Stimulated activated CD8-positive, alpha-beta memory T cell treated with anti-CD3 and anti-CD28 coated beads, Interleukin-4, amount 100 ng/mL, for 48 hours (primary cell): ENCODE results near the gene CDC42EP5.

ENCODE experiments used
- DNase-seq: peaks from one replicate; pipeline ENCODE4 v3.0.0-alpha.2; 2020

The CDC42EP5 gene

DNA sequence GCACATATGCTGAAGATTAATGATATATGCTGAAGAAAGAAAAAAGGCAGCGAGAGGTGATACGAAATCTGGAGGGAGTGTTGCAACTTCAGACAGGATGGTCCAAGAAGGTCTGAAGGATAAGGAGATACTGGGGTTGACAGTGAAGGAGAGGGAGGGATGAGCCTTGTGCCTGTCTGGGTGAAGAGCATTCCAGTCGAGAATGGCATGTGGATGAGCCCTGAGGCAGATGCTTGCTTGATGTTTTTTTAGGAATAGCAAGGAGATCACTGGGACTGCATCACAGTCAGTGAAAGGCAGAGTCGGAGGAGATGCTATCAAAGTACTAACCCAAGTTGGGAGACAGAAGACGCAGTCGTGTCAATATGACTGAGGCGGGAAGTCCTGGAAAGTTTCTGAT lies 16.2 kb upstream of the CDC42EP5 start:
- no peak for DNase-seq

DNA sequence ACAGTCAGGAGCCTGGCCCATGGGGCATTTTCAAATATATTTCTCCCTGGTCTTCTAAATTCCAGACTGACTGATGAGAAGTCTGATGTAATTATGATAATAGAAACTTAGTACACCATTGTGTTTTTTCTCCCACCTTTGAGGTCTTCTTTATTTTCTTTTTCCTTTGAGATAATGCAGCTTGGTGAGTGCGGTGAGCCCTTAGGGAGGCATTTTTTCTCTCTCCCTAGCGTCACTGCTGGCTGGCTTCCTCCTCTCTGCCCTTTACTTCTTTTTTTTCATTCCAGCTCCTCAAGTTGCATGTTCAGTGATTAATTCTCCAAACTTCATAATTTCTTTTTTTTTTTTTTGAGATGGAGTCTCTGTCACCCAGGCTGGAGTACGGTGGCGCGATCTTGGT lies 12.8 kb upstream of the CDC42EP5 start:
- no peak for DNase-seq

DNA sequence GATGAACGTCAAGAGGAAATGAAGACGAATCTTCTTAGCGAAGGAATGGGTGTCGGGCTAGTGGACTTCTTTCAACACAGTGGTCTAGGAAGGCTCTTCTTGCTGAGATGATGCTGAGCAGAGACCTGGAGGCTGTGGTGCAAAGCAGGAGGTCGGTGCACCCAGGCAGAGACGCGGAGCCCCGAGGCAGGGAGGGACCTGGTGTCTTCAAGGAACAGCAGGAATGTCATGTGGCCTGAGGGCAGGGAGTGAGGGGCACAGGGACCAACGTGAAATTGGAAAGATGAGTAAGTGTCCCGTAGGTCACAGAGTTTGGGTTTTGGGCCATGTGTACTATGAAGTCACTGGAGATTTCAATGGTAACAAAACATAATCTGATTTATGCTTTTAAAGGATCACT lies 11.4 kb upstream of the CDC42EP5 start:
- no peak for DNase-seq

DNA sequence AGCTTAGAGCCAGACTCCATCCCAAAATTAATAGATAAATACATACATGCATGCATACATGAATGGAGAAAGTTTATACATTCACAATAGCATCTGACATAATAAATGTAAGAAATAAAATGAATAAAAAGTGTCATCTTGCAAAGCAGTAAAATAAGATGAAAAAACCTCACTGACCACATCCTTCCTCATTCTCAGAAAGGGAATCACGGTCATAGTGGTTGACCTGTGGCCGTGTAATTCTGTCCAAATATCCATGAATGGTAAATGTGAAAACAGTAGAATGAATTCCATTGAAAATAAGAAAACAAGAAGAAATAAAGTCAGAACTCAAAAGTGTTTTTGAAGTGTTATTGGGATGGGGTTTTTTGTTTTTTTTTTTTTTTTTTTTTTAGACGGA lies 9.8 kb upstream of the CDC42EP5 start:
- no peak for DNase-seq

DNA sequence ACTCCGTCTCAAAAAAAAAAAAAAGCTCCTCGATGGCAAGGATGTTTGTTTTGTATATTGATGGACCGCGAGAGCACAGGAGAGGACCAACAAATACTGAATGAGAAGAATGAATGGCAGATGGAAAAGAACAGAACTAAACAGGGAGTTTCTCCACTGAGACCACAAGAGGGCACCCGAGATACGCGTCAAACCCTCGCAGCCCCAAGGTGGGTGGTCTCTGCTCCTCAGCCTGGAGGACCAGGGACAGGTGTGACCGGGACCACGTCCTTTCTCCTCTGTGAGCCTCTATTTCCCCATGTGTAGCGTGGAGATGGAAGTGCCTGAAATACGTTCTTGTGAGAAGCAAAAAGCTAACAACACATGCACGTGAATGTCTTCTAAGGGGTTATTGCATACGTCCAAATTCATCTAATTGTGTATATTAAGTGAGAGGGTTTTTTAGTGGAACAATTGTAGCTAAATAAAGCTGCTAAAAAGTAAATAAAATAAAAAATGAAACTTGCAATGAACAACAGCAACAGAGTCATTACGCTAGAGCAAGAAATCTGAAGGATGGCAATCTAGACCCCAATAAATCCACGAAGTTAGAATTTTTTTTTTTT lies 8.3 kb upstream of the CDC42EP5 start:
- peak; percentile 59 for DNase-seq

DNA sequence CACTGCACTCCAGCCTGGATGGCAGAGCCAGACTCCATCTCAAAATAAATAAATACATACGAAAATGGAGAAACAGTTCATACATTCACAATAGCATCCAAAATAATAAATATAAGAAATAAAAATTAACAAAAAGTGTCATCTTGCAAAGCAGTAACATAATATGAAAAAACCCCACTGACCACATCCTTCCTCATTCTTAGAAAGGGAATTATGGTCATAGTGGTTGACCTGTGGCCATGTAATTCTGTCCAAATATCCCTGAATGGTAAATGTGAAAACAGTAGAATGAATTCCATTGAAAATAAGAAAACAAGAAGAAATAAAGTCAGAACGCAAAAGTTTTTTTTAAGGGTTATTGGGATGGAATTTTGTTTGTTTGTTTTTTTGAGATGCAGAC lies 7.0 kb upstream of the CDC42EP5 start:
- no peak for DNase-seq

DNA sequence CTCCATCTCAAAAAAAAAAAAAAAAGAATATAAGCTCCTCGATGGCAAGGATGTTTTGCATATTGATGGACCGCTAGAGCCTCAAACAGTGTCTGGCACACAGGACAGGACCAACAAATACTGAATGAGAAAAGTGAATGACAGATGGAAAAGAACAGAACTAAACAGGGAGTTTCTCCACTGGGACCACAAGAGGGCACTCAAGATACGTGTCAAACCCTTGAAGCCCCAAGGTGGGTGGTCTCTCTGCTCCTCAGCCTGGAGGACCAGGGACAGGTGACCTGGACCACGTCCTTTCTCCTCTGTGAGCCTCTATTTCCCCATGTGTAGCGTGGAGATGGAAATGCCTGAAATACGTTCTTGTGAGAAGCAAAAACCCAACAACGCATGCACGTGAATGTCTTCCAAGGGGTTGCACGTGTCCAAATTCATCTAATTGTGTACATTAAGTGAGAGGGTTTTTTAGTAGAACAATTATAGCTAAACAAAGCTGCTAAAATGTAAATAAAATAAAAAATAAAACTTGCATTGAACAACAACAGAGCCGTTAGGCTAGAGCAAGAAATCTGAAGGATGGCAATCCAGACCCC lies 5.7 kb upstream of the CDC42EP5 start:
- no peak for DNase-seq

DNA sequence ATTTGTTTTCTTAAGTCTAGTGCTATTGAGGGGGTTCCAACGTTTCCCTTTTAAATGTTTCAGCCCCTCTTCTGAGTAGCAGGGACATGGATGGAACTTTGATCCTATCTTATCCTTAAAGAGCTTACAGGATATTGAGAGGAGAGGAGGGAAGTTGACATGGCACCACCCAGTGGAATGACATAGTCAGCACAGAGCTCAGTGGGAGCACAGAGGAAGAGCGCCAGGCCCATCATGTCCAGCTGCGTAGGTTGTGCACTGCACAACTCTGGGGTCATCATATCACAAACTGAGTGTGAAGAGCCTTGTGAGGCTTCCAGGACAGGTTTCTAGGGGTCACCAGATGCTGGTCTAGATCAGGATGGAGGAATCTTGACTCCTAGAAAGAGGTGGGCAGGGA lies 4.6 kb upstream of the CDC42EP5 start:
- no peak for DNase-seq

DNA sequence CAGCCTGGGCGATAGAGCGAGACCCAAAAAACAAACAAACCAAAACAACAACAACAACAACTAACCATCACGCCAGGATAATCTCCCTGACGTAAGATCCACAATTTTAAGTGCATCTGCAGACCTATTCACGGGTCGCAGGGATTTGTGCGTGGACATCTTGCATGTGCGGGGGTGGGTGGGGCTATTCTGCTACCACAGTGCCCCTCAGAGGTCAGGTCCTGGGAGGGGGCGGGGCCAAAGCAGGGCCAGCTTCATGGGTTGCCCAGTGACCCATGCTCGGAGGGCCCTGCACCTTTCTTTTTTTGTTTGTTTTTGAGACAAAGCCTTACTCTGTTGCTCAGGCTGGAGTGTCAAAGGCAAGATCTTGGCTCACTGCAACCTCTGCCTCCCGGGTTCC lies 2.6 kb upstream of the CDC42EP5 start:
- no peak for DNase-seq

DNA sequence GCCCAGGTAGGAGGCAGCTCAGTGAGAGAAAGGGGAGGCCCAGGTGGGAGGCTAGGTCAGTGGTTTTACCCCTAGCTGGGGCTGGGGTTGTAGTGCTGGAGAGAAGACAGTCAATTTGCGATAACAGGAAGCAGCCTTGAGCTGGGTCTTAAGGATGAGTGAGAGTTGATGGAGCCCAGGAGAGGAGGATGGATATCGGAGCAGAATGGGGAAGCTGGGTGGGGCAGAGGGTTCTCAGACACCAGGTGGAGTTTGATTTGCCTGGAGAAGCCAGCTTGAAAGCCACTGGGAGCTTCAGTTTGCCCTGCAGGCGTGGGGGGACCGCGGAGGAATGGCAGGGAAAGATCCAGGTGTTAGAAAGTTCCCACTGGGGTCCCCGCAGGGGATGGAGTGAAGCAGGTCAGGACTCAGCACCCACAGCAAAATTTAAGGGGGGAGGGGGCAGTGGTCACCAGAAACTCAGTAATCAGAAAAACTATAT lies 836 bp upstream of the CDC42EP5 start:
- no peak for DNase-seq

DNA sequence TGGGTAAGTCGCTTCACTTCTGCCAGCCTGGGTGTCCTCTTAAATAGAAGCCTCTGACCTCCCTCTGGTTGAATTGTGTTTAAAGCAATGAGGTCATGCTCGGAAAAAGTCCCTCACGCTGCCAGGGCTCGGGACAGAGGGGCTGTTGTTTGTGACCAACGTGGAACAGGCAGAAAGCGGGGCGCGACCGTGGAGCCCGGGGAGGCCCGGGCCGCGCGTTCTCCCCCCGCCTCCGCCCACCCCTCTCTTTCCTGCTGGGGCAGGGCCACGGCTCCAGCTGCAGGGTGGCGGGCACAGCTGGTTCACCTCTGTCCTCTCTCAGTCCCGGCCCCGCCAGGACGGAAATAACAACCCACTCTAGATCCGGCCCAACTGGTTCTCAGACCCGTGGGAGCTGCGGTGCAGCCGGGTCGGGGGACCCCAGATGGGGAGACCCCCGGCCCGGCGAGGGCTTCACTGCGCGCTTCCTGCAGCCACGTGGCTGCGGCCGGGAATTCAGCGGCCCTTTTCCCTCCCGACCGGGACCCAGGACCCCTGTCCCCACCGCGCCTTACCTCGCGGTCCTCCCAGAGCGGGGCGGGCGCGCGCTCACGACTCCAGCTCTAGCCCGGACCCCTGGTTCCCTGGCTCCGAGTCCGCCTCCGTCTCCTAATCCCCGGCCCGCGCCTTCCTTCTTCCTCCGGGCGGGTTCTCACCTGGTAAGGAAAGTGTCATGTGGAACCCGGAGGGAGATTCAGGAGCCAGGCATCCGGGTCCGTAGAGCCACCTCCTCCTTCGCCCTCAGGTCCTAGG lies 1.9 kb downstream of the CDC42EP5 start:
- no peak for DNase-seq

DNA sequence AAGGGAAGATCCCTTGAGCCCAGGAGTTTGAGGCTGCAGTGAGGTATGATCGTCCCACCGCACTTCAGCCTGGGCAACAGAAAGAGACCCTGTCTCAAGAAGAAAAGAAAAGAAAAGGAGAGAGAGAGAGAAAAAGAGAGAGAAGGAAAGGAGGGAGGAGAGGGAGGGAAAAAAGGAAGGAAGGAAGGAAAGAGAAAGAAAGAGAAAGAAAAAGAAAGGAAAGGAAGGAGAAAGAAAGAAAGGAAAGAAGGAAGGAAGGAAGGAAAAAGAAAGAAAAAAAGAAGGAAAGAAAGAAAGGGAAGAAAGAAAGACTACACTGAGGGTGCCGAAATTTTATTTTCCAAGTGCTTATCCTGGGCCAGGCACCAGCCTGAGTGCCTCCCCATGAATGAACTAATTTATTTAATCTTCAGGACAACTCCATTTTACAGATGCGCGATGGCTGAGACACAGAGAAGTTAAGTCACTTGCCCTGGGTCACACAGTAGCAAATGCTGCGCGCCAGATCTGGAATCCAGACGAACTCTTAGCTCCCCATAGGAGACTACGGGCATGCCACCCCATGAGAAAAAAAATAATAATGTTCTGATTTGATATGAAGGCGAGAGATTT lies 2.7 kb downstream of the CDC42EP5 start:
- DNase-seq = no peak

DNA sequence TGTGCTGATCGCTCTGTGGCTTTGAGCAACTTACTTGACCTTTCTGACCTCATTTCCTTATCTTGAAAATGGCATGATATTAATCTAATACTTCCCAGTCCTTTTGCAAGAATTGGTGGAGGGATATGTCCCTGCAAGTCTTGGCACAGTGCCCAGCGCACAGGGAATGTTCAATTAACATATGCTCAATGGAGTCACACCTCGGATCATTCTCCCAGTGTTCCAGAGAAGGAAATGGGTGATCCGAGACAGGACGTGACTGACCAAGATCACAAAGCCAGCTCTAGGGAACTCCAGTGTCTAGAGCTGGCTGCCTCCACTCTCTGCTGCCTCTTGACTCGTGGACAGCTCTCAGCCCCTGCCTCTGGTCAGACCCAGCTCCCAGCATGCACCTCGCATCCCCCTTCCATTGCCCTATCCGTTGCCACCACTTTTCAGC lies 3.6 kb downstream of the CDC42EP5 start:
- no peak for DNase-seq

DNA sequence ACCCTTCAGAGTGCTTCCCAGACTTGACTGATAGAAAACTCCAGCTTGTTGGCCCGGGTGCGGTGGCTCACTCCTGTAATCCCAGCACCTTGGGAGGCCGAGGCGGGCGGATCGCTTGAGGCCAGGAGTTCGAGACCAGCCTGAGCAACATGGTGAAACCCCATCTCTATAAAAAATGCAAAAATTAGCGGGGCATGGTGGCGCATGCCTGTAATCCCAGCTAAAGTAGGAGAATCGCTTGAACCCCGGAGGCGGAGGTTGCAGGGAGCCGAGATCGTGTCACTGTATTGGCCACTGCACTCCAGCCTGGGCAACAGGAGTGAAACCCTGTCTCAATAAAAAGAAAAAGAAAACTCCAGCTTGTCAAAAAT lies 7.0 kb downstream of the CDC42EP5 start:
- DNase-seq = peak; percentile 11

DNA sequence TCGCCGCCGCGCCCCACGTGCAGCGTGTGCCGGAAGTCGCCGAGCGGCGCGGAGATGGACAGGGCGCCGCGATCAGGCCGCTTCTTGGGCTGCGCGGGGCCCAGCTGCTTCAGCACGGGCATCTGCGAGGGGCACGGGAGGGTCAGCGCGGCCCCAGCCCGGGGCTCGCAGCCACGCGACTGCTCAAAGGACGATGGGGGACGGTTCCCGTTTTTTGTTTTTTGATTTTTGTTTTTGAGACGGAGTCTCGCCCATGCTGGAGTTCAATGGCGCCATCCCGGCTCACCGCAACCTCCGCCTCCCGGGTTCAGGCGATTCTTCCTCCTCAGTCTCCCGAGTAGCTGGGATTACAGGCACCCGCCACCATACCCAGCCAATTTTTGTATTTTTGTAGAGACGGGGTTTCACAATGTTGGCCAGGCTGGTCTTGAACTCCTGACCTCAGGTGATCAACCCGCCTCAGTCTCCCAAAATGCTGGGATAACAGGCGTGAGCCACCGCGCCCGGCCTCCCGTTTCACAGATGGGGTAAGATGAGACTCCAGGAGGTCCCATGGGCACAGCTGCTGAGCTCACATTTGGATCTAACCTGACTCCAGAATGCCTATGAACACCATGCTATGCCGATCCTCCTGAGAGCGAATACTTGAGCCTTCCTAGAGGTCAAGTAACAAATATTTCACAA lies 7.5 kb downstream of the CDC42EP5 start:
- no peak for DNase-seq

DNA sequence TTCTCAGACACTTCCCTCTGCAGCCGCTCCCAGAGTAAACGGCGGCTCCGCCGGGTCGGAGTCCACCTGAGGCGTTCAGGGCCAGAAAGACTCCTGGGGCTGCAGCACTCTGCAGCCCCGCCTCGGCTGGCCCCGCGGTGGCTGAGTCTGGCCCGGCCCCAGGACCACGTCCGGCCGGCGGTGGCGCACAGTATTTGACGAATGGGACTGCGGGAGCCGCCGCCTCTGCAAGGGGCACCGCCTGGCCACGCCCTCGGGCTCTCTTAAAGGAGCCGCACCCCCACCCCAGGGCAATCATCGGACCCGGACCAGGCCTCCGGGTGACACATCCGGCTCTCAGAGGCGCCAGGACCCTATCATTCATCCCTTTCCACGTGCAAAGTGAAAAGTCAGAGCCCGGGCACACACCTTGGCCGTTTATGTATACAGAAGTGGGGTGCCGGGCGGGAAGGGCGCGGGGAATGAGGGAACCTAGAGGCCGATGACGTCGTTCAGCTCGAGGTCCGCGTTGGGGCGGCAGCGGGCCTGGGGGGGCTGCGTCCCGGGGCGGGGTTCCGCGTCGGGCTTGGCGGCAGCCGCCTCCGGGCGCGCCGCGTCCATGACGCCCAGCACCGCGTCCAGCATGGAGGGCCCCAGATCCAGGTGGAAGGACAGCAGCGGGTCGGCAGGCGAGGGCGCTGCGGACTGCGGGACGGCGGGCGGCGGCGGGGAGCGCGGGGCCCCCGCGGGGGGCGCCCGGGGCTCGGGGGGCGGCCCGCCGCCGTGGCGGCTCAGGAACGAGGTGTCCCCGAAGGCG lies 8.3 kb downstream of the CDC42EP5 start:
- DNase-seq = peak; percentile 92

DNA sequence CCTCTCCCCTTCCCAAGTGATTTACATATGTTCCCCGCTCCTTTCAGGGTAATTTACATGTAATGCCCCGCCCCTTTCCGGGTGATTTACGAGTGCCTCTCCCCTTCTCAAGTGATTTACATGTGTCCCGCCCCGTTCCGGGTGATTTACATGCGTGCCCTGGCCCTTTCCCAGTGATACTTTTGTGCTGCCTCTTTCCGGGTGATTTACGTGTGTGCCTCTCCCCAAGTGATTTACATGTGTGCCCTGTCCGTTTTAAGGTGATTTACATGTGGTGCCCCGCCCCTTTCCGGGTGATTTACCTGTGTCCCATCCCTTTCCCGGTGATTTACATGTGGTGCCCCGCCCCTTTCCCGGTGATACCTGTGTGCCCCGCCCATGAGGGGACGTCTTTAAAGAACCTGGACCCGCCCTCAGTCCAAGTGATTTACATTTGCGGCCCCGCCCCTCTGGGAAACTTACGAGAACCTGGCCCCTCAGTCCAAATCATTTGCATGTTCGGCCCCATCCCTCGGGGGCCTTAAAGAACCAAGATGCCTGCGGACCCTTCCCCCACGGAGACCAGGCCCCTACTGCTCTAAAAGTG lies 9.0 kb downstream of the CDC42EP5 start:
- peak; percentile 96 for DNase-seq

DNA sequence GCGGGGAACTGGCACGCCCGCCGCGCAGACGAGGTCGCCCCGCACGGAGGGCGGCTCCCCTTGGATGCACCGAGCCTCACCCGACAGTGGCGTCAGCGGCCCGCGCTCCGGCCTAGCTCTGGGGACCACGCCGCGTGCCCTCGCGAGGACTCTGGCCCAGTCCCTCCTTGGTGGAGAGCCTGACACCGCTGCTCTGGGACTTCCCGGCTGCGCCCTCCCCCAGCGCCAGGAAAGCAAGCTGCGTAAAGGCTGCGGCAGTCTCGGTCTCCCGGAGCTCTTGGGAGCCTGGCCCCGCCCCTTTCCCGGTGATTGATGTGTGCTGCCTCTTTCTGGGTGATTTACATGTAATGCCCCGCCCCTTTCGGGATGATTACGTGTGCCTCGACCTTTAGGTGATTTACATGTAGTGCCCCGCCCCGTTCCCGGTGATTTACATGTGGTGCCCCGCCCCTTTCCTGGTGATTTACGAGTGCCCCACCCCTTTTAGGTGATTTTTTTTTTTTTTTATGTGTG lies 9.5 kb downstream of the CDC42EP5 start, which contains the start of gene LENG9:
TSS of gene LENG9 (minus strand) at position 248 of the 513 bp plus-strand sequence. CDS start 252 bp downstream, outside the sequence.
- peak; percentile 99 for DNase-seq

DNA sequence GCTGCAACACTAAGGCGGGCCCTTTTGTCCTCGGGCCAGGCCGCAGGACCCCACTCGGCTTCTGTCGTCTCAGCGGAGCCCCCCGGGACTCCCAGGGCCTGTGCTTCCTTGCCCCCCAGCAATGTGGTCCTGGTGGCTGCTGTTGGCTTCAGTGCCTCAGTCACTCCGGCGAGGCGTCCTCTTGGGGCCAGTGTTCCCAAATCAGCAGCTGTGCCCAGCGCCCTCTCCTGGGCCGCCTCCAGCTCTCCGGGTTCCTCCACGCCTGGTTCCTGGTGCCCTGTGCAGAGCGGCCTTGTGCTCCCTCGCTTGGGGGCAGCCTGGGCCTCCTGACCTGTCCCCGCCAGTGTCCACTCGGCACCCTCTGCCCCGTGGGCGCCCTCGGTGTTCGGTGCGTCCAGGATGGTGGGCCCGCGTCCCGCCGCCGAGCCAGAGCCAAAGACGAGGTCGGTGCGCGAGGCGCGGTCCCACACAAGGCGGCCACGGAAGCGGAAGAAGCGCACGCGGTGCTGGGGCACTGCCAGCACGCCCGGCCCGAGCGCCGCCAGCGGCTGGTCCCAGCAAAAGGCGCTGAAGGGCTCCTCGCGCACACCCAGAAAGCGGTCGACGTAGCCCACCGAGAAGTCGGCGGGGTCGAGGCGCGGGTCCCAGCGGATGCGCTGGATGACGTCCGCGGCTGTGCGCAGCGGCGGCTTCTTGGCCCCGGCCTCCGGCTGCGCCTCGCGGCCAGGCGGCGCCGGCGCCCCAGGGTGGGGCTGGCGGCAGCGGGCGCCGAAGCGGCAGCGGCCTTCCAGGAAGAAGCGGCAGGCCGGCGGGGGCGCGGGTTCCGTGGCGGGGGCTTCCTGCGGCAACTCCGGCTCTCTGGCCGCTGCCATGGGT lies 10.2 kb downstream of the CDC42EP5 start:
- DNase-seq = peak; percentile 75

DNA sequence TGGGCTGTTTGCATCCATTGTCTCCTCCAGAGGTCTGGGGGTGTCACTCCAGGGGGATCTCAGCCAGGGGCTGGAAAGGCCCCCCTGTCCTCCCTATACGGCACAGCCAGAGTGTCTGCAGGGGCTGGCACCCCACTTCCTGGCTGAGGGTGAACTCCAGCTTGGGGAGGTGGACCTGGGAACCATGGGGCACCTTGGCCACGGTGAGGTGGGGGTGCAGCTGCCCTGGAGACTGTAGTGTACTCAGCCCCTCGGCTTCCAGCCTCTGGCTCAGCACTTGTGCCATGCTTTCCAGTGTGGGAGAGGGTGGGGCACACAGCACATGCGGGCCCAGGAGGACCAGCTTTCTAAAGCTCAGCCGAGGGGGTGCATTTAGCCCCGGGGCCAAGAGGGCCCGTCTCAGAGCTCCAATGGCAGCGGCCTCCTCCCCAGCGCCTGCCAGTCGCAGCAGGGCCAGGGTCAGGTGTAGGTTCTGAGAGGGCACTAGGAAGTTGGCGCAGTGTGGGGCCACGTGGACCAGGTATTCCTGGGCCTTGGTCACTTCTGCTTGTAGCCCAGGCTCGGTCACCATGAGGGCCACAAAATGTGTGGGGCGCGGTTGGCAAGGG lies 10.9 kb downstream of the CDC42EP5 start:
- no peak for DNase-seq
